KMS-11 (cell line): ENCODE measurements around the gene KRTAP1-5.
"Not testable (repeated sequence)": the region's sequence is repeated elsewhere in the genome, so short reads cannot be mapped to it uniquely, and the experiment has no call there.

Experiments
- H2AFZ ChIP-seq: fragments of 200-600 bp; sonication (generic); 2 replicates; pipeline ENCODE4 v1.6.1; 2016; ENCODE audit warnings: antibody characterized with exemption, mixed run types, low read depth
- H3K27ac ChIP-seq: fragments of 200-600 bp; sonication (generic); 2 replicates; pipeline ENCODE4 v1.6.1; 2016; ENCODE audit warnings: mild to moderate bottlenecking, mixed run types
- H3K27me3 ChIP-seq: fragments of 200-600 bp; sonication (generic); 2 replicates; pipeline ENCODE4 v1.6.1; 2017; ENCODE audit warnings: mild to moderate bottlenecking, low read depth, mixed run types, moderate library complexity; ENCODE audit not compliant: insufficient read depth
- H3K36me3 ChIP-seq: fragments of 200-600 bp; sonication (generic); 2 replicates; pipeline ENCODE4 v1.6.1; 2017; ENCODE audit warnings: mild to moderate bottlenecking, mixed run types; ENCODE audit not compliant: insufficient read depth
- H3K4me1 ChIP-seq: fragments of 200-600 bp; sonication (generic); 2 replicates; pipeline ENCODE4 v1.6.1; 2016; ENCODE audit warnings: mild to moderate bottlenecking, low read depth, mixed run types; ENCODE audit not compliant: poor library complexity, severe bottlenecking
- H3K4me2 ChIP-seq: fragments of 200-600 bp; sonication (generic); 2 replicates; pipeline ENCODE4 v1.7.0; 2016; ENCODE audit warnings: mild to moderate bottlenecking, mixed run types
- H3K4me3 ChIP-seq: fragments of 200-600 bp; sonication (generic); IDR thresholded peaks from 2 replicates; pipeline ENCODE4 v1.6.1; 2017; ENCODE audit warnings: low read depth, low read length, mixed read lengths; ENCODE audit not compliant: insufficient read depth
- H3K79me2 ChIP-seq: fragments of 200-600 bp; sonication (generic); 2 replicates; pipeline ENCODE4 v1.6.1; 2016; ENCODE audit warnings: low read depth, mixed run types; ENCODE audit not compliant: insufficient read depth
- H3K9ac ChIP-seq: fragments of 200-600 bp; sonication (generic); 2 replicates; pipeline ENCODE4 v1.6.1; 2016; ENCODE audit warnings: mild to moderate bottlenecking, mixed run types
- H4K20me1 ChIP-seq: fragments of 200-600 bp; sonication (generic); 2 replicates; pipeline ENCODE4 v1.6.1; 2016; ENCODE audit warnings: mild to moderate bottlenecking, mixed run types; ENCODE audit not compliant: insufficient read depth
- TF ChIP-seq, protein P1 (sequence below): fragments of 200-600 bp; sonication (generic); conservative IDR thresholded peaks from 2 replicates; pipeline ENCODE4 v1.6.1; 2017; ENCODE audit warnings: low read depth, mild to moderate bottlenecking, antibody characterized with exemption, low read length, moderate library complexity, mixed read lengths

Gene KRTAP1-5

DNA sequence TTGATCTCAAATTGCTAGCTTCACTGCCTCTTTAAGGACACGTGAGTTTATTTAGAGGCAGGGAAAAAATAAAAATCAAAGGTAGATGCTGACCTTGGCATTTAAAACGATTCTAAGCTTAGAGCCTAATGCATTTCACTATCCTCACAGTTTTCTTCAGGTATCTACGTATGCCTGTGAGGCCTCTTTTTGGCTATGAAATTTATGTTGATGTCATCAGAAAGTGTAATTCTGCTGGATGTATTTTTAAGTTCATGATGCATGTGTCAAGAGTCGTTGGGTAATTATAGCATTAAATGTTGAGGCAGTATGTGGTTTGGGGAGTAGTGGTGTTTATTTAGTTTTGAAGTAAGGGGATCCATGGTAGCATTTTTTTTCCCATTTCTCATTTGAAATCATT lies 23.1 kb downstream of the KRTAP1-5 start:
- H3K4me3 ChIP-seq: no peak overlapping the region
- no peaks in the 10 kb centered on the region for H3K27me3 ChIP-seq
- H3K9ac ChIP-seq: no peak overlapping the region
- H3K4me1 ChIP-seq: no peaks in the 10 kb centered on the region
- H2AFZ ChIP-seq: no peak overlapping the region
- no peaks in the 10 kb centered on the region for H3K36me3 ChIP-seq
- no peak overlapping the region for H3K27ac ChIP-seq
- TF ChIP-seq, protein P1, sequence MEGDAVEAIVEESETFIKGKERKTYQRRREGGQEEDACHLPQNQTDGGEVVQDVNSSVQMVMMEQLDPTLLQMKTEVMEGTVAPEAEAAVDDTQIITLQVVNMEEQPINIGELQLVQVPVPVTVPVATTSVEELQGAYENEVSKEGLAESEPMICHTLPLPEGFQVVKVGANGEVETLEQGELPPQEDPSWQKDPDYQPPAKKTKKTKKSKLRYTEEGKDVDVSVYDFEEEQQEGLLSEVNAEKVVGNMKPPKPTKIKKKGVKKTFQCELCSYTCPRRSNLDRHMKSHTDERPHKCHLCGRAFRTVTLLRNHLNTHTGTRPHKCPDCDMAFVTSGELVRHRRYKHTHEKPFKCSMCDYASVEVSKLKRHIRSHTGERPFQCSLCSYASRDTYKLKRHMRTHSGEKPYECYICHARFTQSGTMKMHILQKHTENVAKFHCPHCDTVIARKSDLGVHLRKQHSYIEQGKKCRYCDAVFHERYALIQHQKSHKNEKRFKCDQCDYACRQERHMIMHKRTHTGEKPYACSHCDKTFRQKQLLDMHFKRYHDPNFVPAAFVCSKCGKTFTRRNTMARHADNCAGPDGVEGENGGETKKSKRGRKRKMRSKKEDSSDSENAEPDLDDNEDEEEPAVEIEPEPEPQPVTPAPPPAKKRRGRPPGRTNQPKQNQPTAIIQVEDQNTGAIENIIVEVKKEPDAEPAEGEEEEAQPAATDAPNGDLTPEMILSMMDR: no peak
- no peak overlapping the region for H3K4me2 ChIP-seq
- no peaks in the 10 kb centered on the region for H4K20me1 ChIP-seq
- no peaks in the 10 kb centered on the region for H3K79me2 ChIP-seq

DNA sequence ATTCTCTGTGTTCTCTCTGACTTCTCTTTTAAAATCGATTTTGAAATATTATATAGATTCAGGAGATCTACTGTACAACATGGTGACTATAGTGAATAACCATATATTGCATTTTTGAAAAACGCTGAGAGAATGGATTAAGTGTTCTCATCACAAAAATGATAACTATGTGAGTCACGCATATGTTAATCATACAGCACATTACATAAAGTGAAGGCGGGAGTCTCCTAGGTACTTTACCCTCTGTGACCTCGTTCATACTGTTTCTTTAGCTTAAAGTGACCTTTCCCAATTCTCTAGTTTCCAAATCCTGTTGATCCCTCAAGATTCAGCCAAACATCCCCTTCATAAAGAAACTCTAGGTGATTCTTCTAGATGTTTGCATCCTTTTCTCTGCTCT lies 24.2 kb downstream of the KRTAP1-5 start:
- TF ChIP-seq, protein P1: no peak
- Histone ChIP-seq H3K27me3 (no peaks in the 10 kb centered on the region), H3K4me2 (no peak overlapping the region), H3K27ac (no peak overlapping the region), H3K9ac (no peak overlapping the region), H3K4me3 (no peak overlapping the region), H4K20me1 (no peaks in the 10 kb centered on the region), H3K36me3 (no peaks in the 10 kb centered on the region), H3K4me1 (no peaks in the 10 kb centered on the region), H3K79me2 (no peaks in the 10 kb centered on the region), H2AFZ (no peak overlapping the region)

DNA sequence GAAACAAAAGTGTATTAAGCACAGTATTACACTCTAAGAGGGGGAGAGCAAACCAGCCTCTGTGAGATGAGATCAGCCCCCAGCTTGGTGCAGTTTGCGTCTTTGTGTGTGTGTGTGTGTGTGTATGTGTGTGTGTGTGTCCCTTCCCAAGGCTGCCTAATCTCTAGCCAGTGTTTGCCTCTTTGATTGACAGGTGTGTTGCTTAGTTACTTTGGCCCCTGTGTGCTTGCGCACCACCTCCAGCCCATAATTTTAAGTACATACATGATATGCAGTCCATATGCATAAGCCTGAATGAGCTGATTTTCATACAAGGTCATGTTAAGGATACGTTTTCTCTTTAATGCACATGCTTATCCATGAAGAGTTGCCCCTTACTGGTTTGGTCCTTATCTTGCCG lies 25.2 kb downstream of the KRTAP1-5 start:
- H2AFZ ChIP-seq: no peak overlapping the region
- no peak overlapping the region for H3K4me3 ChIP-seq
- no peak overlapping the region for H3K27ac ChIP-seq
- H3K36me3 ChIP-seq: no peaks in the 10 kb centered on the region
- H3K27me3 ChIP-seq: no peaks in the 10 kb centered on the region
- TF ChIP-seq, protein P1: no peak
- H3K4me2 ChIP-seq: no peak overlapping the region
- H3K4me1 ChIP-seq: no peaks in the 10 kb centered on the region
- no peaks in the 10 kb centered on the region for H3K79me2 ChIP-seq
- H3K9ac ChIP-seq: no peak overlapping the region
- no peaks in the 10 kb centered on the region for H4K20me1 ChIP-seq

GRCh38 chr17:40999563-40999962 lies 27.4 kb downstream of the KRTAP1-5 start, which contains the start of gene KRTAP3-2:
KRTAP3-2 (minus strand) TSS chr17:40999906; CDS start chr17:40999853, 53 bp downstream.
- H2AFZ ChIP-seq, H3K4me2 ChIP-seq, H3K4me3 ChIP-seq, H3K27ac ChIP-seq, H3K4me1 ChIP-seq, H3K9ac ChIP-seq, H3K27me3 ChIP-seq, H3K79me2 ChIP-seq, H4K20me1 ChIP-seq, H3K36me3 ChIP-seq: not testable (repeated sequence)

DNA sequence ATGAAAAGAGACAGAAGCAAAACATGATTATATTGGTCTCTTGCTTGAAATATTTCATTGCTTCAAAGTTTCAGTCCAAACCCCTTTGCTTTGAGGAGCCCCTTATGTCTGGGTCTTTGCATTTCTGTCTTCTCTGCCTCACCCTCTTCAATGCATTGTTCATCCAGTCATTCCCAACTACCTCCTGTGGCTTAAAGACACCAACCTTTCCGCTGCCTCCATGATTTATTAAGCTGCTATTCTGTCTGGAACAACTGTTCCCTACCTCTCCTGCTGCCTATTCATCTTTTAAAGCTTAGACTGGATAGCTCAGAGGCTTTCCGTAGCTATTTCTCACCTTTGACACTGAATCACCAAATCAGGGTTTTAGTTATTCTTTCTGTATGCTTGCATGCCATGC lies 29.6 kb downstream of the KRTAP1-5 start:
- TF ChIP-seq, protein P1: no peak
- H3K4me1 ChIP-seq: no peaks in the 10 kb centered on the region

More for the DNA sequence above, 29.6 kb downstream of the KRTAP1-5 start:
- no peak overlapping the region for H3K4me2 ChIP-seq
- H3K27ac ChIP-seq: no peak overlapping the region
- no peaks in the 10 kb centered on the region for H4K20me1 ChIP-seq
- no peaks in the 10 kb centered on the region for H3K27me3 ChIP-seq
- H3K79me2 ChIP-seq: no peaks in the 10 kb centered on the region
- no peaks in the 10 kb centered on the region for H3K36me3 ChIP-seq
- no peak overlapping the region for H3K9ac ChIP-seq
- no peak overlapping the region for H3K4me3 ChIP-seq
- no peak overlapping the region for H2AFZ ChIP-seq
